NT2/D1 (cell line): Measurements from ENCODE around the gene PGM2.

ENCODE experiments used
- YY1 ChIP-seq: IDR thresholded peaks from 2 replicates; pipeline ENCODE4 v1.6.1; 2011; ENCODE audit not compliant: insufficient read length, insufficient read depth
- ZNF274 ChIP-seq: IDR thresholded peaks from 2 replicates; pipeline ENCODE4 v1.6.1; 2011; ENCODE audit warnings: mild to moderate bottlenecking, low read depth, low read length

- TF ChIP-seq ZNF274 (no peak), YY1 (no peak)
These were observed 4.2 kb downstream of the PGM2 start for GRCh38 chr4:37830640-37831039.
